ENCODE data around the gene SIRPG.

DNA sequence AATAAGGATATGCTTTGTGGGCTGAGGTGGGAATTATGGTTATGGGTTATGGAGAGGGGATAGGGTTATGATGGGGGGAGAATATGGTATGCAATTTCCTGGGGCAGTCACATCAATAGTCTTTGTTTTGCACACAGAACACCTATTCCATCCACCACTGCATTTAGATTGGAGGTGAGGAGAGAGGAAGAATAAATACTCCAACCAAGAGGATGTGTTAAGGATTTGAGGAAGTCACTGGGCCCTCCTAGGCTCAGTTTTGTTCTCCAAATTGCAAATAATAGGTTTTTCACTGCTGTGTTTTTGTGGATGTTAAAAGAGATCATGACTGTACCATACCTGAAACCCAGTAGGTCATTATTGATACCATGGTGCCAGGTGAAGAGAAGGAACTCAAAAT, 29.5 kb upstream of the SIRPG start:
- TF ChIP-seq ZNF274 (IDR thresholded peaks at IDR 0.05; ENCODE audit: insufficient read depth, insufficient read length) (no peak), PAX8 (IDR thresholded peaks at IDR 0.05) (no peak), NFYB (IDR thresholded peaks at IDR 0.05; ENCODE audit: insufficient read depth, low read depth, low read length) (no peak), SRF (IDR thresholded peaks at IDR 0.05; ENCODE audit: low read depth in 2 of 2, low read length in 2 of 2) (no peak), POLR2A (IDR thresholded peaks at IDR 0.05; ENCODE audit: low read depth, low read length) (no peak)
- TF ChIP-seq, protein P1, sequence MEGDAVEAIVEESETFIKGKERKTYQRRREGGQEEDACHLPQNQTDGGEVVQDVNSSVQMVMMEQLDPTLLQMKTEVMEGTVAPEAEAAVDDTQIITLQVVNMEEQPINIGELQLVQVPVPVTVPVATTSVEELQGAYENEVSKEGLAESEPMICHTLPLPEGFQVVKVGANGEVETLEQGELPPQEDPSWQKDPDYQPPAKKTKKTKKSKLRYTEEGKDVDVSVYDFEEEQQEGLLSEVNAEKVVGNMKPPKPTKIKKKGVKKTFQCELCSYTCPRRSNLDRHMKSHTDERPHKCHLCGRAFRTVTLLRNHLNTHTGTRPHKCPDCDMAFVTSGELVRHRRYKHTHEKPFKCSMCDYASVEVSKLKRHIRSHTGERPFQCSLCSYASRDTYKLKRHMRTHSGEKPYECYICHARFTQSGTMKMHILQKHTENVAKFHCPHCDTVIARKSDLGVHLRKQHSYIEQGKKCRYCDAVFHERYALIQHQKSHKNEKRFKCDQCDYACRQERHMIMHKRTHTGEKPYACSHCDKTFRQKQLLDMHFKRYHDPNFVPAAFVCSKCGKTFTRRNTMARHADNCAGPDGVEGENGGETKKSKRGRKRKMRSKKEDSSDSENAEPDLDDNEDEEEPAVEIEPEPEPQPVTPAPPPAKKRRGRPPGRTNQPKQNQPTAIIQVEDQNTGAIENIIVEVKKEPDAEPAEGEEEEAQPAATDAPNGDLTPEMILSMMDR (IDR thresholded peaks at IDR 0.05 in 2 of 3, conservative IDR thresholded peaks at IDR 0.05 in 1 of 3; ENCODE audit: control insufficient read depth in 2 of 3, extremely low read depth in 1 of 3, insufficient read depth in 1 of 3, low read depth in 3 of 3, low read length in 3 of 3): no peak

Data from GM12878 (cell line).